ENCODE data around the gene RAB4B.

The RAB4B gene

DNA sequence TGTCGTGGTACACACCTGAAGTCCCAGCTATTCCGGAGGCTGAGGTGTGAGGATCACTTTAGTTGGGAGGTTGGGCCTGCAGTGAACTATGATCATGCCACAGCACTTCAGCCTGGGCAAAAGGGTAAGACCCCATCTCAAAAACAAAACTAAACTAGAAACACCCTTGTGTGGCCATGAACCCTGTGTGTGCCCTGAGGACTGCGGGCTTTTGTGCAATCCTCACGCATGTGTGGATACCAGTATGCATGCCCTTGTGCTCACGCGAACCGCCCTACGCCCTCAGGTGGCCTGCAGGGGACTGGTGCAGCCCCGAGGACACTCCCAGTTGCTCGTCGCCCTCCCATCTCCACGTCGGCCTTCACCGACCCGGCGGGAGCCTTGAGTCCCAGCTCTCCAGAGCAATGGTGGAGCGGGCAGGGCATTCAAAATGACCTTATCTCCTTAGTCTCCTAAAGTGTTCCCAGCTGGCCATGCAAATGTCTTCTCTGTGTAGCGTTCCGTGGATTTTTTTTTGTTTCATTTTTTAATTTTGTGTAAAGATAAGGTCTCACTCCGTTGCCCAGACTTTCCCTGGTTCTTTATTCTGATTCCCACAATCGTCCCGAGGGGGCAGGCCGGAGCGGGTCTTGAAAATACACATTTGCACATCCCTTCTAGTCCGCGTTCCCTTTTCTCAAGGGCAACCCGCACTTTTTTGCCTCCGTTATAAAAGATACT is 20.1 kb downstream of the RAB4B start:
- Histone ChIP-seq H3K27ac (peak overlapping the region; percentile 91 to 96), H3K4me3 (peak overlapping the region; percentile 98)
- no peak for TF ChIP-seq CTCF (IDR thresholded peaks at IDR 0.05)
- DNase-seq (ENCODE audit: low spot score) = no peak

DNA sequence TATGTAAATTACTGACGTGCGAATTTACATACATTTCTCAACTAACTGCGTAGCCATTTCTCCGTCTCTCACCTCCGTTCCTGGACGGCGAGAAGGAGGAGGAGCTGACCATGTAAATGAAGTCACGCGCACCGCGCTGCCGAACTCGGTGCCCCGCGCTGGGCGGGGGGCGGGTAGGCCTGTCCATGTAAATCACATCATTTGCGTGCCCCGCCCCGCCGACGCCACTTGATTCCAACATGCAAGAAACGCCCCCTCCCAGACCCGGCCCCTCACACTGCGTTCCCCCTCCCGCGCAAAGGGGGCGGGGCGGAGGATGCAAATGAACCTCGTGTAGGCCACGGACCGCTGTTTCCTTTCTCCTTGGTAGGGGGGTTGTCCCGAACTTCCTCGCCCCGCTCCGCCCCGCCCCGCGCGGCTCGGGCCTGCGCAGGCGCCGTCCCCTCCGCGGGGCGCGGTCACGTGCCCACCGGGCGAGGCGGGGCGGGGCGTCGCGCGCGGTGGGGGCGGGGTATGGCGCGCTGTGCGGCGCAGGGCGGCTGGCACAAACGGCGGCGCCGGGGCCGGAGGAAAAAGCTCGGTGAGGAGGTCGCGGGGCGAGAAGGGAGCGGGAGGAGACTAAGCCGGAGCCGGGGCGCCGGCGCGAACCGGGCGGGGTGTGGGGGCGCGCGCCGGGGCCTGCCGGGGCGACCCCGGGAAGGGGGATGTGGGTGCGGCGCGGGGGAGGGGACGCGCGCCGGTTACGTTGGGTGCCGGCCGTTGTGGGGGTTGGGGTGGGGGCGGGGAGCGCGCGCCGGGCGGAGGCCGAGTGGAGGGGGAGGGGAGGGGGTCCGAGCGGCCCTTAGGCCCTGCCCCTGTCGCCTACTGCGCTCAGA is 20.9 kb downstream of the RAB4B start, which contains the start of gene EGLN2:
Gene EGLN2, plus strand, starts transcription at position 509 of the 875 bp plus-strand sequence. CDS start 1,382 bp downstream, outside the sequence.
- Histone ChIP-seq H3K27ac (peak within 1 kb of the TSS; percentile 91 to 96), H3K4me3 (peak within 1 kb of the TSS; percentile 98)
- DNase-seq (ENCODE audit: low spot score) = peak; percentile 100
- no peak for TF ChIP-seq CTCF (IDR thresholded peaks at IDR 0.05)

DNA sequence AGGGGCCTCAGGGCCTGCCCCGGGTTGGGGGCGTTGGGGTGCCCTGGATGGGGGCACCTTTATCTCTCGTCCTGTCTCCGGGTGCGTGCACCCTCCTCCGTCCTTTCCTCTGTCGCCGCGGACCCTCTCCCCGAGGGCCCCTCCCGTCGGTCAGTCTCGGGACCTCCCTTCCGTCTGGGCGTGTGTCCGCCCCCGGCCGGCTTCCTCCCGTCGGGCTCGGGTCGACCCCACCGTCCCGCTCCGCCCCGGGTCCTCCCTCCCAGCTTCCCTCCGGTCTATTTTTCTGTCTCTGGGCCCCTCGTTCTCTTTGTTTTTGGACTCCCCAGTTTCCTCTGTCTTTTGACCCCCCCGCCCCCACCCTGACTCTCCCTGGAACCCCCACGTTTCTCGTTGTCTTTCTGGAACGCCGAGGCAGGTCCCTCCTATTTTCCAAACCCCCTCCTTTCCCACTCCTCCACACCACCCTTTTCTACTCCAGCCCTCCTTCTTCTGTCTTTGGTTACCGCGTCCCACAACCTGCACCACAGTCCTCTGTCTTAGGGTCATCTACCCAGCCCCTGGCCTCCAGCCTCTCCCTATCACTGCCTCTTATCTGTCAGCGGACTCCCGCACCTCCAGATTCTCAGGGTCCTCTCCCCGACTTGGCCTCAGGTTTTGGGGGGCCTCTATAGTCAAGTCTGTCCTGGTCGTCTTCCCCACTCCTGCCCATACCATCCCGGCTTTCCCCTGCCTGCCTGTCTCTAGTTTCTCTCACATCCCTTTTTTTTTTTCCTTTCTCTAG is 21.7 kb downstream of the RAB4B start:
- TF ChIP-seq CTCF (IDR thresholded peaks at IDR 0.05) = no peak
- Histone ChIP-seq H3K4me3 (peak overlapping the region; percentile 98), H3K27ac (peak overlapping the region; percentile 91 to 96)
- DNase-seq (ENCODE audit: low spot score) = no peak

DNA sequence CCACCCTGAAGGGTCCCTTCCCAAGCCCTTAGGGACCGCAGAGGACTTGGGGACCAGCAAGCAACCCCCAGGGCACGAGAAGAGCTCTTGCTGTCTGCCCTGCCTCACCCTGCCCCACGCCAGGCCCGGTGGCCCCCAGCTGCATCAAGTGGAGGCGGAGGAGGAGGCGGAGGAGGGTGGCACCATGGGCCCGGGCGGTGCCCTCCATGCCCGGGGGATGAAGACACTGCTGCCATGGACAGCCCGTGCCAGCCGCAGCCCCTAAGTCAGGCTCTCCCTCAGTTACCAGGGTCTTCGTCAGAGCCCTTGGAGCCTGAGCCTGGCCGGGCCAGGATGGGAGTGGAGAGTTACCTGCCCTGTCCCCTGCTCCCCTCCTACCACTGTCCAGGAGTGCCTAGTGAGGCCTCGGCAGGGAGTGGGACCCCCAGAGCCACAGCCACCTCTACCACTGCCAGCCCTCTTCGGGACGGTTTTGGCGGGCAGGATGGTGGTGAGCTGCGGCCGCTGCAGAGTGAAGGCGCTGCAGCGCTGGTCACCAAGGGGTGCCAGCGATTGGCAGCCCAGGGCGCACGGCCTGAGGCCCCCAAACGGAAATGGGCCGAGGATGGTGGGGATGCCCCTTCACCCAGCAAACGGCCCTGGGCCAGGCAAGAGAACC is 22.4 kb downstream of the RAB4B start:
- no peak for DNase-seq (ENCODE audit: low spot score)
- peak overlapping the region; percentile 91 to 96 for H3K27ac ChIP-seq
- no peak for TF ChIP-seq CTCF (IDR thresholded peaks at IDR 0.05)
- peak overlapping the region; percentile 98 for H3K4me3 ChIP-seq

DNA sequence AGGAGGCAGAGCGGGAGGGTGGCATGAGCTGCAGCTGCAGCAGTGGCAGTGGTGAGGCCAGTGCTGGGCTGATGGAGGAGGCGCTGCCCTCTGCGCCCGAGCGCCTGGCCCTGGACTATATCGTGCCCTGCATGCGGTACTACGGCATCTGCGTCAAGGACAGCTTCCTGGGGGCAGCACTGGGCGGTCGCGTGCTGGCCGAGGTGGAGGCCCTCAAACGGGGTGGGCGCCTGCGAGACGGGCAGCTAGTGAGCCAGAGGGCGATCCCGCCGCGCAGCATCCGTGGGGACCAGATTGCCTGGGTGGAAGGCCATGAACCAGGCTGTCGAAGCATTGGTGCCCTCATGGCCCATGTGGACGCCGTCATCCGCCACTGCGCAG is 22.9 kb downstream of the RAB4B start:
- Histone ChIP-seq H3K27ac (peak overlapping the region in 1 of 2 donors; percentile 96), H3K4me3 (peak overlapping the region; percentile 98)
- no peak for DNase-seq (ENCODE audit: low spot score)
- no peak for TF ChIP-seq CTCF (IDR thresholded peaks at IDR 0.05)

Data from coronary artery (tissue), 2 donors.